Ammon's horn (tissue), 1 donor: ENCODE results near the gene BCAN.

ENCODE experiments used
- DNase-seq: peaks from one replicate; pipeline ENCODE4 v3.0.0-alpha.2; 2016; ENCODE audit warnings: low spot score

The BCAN gene

GRCh38 chr1:156644640-156645039 lies 2.7 kb downstream of the BCAN start:
- no peak for DNase-seq

- DNase-seq: no peak
Measured at GRCh38 chr1:156645056-156645455, 3.1 kb downstream of the BCAN start.

- DNase-seq: no peak
Measured at GRCh38 chr1:156645666-156646065, 3.7 kb downstream of the BCAN start.

DNA sequence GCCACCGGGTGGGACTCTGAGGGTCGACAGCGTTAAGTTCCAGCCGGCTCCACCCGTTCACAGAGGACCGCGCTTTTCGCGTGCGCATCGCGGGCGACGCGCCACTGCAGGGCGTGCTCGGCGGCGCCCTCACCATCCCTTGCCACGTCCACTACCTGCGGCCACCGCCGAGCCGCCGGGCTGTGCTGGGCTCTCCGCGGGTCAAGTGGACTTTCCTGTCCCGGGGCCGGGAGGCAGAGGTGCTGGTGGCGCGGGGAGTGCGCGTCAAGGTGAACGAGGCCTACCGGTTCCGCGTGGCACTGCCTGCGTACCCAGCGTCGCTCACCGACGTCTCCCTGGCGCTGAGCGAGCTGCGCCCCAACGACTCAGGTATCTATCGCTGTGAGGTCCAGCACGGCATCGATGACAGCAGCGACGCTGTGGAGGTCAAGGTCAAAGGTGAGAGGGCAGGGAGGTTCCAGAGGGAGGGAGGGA lies 4.9 kb downstream of the BCAN start:
- no peak for DNase-seq

DNA sequence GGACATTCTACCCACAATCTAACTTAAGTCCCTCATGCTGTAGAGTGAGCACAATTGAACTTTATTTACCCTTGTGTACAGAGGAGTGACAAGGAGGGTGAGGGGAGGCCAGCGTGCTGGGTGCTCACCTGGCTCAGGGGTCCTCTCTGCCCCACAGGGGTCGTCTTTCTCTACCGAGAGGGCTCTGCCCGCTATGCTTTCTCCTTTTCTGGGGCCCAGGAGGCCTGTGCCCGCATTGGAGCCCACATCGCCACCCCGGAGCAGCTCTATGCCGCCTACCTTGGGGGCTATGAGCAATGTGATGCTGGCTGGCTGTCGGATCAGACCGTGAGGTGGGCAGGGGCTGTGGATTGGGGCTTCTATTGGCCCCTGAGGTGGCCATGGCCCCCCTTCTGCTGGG lies 5.4 kb downstream of the BCAN start:
- DNase-seq: no peak

DNA sequence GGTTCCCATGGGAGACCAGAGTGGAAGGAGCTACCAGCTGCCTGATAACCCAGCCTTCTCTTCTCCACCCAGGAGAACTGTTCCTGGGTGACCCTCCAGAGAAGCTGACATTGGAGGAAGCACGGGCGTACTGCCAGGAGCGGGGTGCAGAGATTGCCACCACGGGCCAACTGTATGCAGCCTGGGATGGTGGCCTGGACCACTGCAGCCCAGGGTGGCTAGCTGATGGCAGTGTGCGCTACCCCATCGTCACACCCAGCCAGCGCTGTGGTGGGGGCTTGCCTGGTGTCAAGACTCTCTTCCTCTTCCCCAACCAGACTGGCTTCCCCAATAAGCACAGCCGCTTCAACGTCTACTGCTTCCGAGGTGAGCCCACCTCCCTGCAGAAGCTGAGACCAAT lies 6.6 kb downstream of the BCAN start:
- DNase-seq: no peak

DNA sequence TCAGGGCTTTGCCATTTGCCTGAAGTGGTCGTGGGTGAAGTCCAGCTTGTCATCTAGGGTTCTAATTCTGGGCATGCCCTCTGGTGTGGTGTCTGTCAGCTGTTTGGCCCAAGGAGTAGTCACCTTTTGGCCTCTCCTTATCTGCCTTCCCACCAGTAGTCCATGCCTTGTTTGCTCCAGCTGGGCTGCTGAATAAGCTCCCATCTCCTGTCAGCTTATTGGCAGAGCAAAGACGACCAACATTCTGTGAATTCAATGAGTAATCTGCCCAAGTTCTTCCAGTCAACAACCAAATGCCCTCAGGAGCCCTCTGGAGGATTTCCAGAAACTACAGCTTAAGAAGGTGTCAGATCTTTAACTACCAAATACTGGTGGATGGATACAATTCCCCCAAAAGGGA lies 7.0 kb downstream of the BCAN start:
- no peak for DNase-seq

DNA sequence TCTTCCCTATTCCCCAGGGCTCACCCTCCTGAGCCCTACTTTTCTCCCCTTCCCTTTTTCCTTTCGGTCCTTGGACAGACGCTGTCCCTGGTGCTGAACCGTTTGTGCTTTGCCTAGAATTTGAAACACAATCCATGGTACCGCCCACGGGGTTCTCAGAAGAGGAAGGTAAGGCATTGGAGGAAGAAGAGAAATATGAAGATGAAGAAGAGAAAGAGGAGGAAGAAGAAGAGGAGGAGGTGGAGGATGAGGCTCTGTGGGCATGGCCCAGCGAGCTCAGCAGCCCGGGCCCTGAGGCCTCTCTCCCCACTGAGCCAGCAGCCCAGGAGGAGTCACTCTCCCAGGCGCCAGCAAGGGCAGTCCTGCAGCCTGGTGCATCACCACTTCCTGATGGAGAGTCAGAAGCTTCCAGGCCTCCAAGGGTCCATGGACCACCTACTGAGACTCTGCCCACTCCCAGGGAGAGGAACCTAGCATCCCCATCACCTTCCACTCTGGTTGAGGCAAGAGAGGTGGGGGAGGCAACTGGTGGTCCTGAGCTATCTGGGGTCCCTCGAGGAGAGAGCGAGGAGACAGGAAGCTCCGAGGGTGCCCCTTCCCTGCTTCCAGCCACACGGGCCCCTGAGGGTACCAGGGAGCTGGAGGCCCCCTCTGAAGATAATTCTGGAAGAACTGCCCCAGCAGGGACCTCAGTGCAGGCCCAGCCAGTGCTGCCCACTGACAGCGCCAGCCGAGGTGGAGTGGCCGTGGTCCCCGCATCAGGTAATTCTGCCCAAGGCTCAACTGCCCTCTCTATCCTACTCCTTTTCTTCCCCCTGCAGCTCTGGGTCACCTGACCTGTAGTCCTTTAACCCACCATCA lies 10.4 kb downstream of the BCAN start:
- no peak for DNase-seq

- DNase-seq: no peak
Measured at GRCh38 chr1:156652992-156653355, 11.1 kb downstream of the BCAN start.

DNA sequence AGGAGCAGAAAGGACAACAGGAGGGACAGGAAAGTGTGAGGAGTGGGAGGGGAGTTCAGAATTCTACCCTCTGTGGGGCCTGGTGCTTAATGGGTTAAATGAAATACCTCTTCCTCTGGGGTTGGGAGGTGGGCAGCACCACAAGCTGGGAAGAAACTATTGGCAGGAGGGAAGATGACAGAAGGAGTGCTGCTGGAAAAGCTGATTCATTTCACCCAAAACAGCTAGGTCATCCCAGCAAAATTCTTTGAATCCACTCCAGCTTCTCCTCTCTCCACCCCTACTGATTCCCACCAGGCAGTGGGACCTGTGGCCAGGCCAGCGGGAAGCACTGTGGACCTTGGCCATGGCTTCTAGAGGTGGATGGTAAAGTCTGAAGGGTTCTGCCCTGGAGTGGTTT lies 12.8 kb downstream of the BCAN start:
- no peak for DNase-seq

- DNase-seq: no peak
Measured at GRCh38 chr1:156655151-156655903, 13.4 kb downstream of the BCAN start.

- no peak for DNase-seq
Measured at GRCh38 chr1:156655904-156656516, 14.1 kb downstream of the BCAN start.

- DNase-seq: peak; percentile 81
Measured at GRCh38 chr1:156656806-156657740, 15.2 kb downstream of the BCAN start.

- DNase-seq: no peak
Measured at GRCh38 chr1:156657741-156658319, 15.9 kb downstream of the BCAN start.

GRCh38 chr1:156658496-156658895 lies 16.6 kb downstream of the BCAN start:
- DNase-seq: no peak

DNA sequence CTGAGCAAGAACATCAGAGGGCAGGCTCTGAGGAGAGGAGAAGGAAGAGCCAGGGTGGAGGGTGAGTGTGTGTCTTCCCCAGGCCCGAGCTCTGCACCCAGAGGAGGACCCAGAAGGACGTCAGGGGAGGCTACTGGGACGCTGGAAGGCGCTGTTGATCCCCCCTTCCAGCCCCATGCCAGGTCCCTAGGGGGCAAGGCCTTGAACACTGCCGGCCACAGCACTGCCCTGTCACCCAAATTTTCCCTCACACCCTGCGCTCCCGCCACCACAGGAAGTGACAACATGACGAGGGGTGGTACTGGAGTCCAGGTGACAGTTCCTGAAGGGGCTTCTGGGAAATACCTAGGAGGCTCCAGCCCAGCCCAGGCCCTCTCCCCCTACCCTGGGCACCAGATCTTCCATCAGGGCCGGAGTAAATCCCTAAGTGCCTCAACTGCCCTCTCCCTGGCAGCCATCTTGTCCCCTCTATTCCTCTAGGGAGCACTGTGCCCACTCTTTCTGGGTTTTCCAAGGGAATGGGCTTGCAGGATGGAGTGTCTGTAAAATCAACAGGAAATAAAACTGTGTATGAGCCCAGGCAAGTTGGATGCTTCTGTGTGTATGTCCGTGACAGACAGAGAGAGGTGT lies 17.1 kb downstream of the BCAN start:
- DNase-seq: no peak

- no peak for DNase-seq
Measured at GRCh38 chr1:156659661-156659987, 17.7 kb downstream of the BCAN start.

GRCh38 chr1:156659988-156660751 lies 18.3 kb downstream of the BCAN start:
- peak; percentile 94 for DNase-seq

GRCh38 chr1:156660752-156661112 lies 18.8 kb downstream of the BCAN start:
- DNase-seq: no peak
